ENCODE data around the gene KANSL1. TPM values are rescaled to one million over a fixed set of nuclear protein-coding genes. Genes with fewer than 3 reads are reported as not detected.

KANSL1 gene
- total and polyA plus RNA-seq, 2 of the 4 experiments (the other 2 are of a cell fraction) = 19.1 to 49.6 TPM

GRCh38 chr17:45987706-45988105, 205.5 kb downstream of the KANSL1 start:
- H3K36me3 ChIP-seq (ENCODE audit: control insufficient read depth, insufficient read depth, low read length) = no peaks in the 10 kb centered on the region
- no TSS peak for BruUV-seq (replicated peaks)
- POLR2A ChIA-PET (ENCODE audit: unreplicated experiment) = no interaction called here
- H3K79me1 ChIP-seq (ENCODE audit: low read depth in 1 of 2, low read length in 2 of 2) = no peaks in the 10 kb centered on the region
- H3K4ac ChIP-seq (ENCODE audit: low read depth, low read length) = no peak overlapping the region
- dilution Hi-C loops (cut with HindIII; ENCODE audit: low sequenced_read_pairs, unreplicated experiment) (no loop called here), intact Hi-C loops (cut with micrococcal nuclease) (no loop called here), in situ Hi-C loops (cut with MboI; ENCODE audit: low sequenced_read_pairs) (no loop called here)
- H3K9me3 ChIP-seq (ENCODE audit: control insufficient read depth, insufficient read depth, low read length) = peaks cover 2% of the 10 kb centered on the region; the same call in 1 of the 2 replicates
- TF ChIP-seq MXI1 (IDR thresholded peaks at IDR 0.05; ENCODE audit: borderline replicate concordance, low read depth, low read length) (no peak), FOS (IDR thresholded peaks at IDR 0.05; ENCODE audit: low read depth, low read length) (no peak), ELK1 (IDR thresholded peaks at IDR 0.05; ENCODE audit: borderline replicate concordance, low read depth, low read length) (no peak), NFE2L2 (IDR thresholded peaks at IDR 0.05; ENCODE audit: low read depth, low read length) (no peak), CHD1 (IDR thresholded peaks at IDR 0.05; ENCODE audit: low read depth, low read length) (no peak), RCOR1 (IDR thresholded peaks at IDR 0.05; ENCODE audit: insufficient replicate concordance, low read length) (no peak)
- CTCF ChIA-PET = no interaction called here
- peaks cover 45% of the 10 kb centered on the region for H3K27me3 ChIP-seq (ENCODE audit: control insufficient read depth, insufficient read depth, low read length)
- H2AK5ac ChIP-seq (ENCODE audit: low read depth, low read length) = no peak overlapping the region
- H3K9ac ChIP-seq (ENCODE audit: low read depth, low read length) = no peak overlapping the region
- H2AFZ ChIP-seq (replicated peaks; ENCODE audit: low read length, poor library complexity) = no peak overlapping the region
- no peak overlapping the region for H2BK20ac ChIP-seq (ENCODE audit: low read depth, low read length)
- WGBS, 2 experiments (ENCODE audit: extremely low coverage in 2 of 2, insufficient read length in 1 of 2) = no CpG with 5 or more reads among the region's 5 CpGs
- H3K23ac ChIP-seq (ENCODE audit: low read depth, low read length) = no peak overlapping the region
- no peak overlapping the region for H3K56ac ChIP-seq (ENCODE audit: extremely low read depth, insufficient read depth, low read length)
- H2BK15ac ChIP-seq (ENCODE audit: low read depth, low read length) = no peak overlapping the region
- H2BK5ac ChIP-seq (ENCODE audit: low read depth, low read length, poor library complexity, severe bottlenecking) = no peak overlapping the region
- no peak overlapping the region for H2AK9ac ChIP-seq (replicated peaks; ENCODE audit: low read depth, low read length, poor library complexity)
- H4K8ac ChIP-seq (ENCODE audit: low read depth in 2 of 2, low read length in 2 of 2) = no peak overlapping the region
- no peak overlapping the region for H4K91ac ChIP-seq (ENCODE audit: insufficient read depth, low read depth, low read length)
- no peak overlapping the region for H3K18ac ChIP-seq (ENCODE audit: low read depth, low read length)
- H3K4me2 ChIP-seq (ENCODE audit: low read depth, low read length) = no peak overlapping the region
- H4K5ac ChIP-seq (ENCODE audit: low read depth, low read length) = no peak overlapping the region
- no peaks in the 10 kb centered on the region; the same call in 1 of the 2 replicates for H4K20me1 ChIP-seq (ENCODE audit: insufficient read depth, low read length)
- no peaks in the 10 kb centered on the region for H3K4me1 ChIP-seq (ENCODE audit: control insufficient read depth, insufficient read depth, low read length)
- H3K14ac ChIP-seq (replicated peaks; ENCODE audit: low read depth, low read length) = no peak overlapping the region
- H2BK120ac ChIP-seq (ENCODE audit: low read depth, low read length) = no peak overlapping the region
- H3K4me3 ChIP-seq (ENCODE audit: insufficient read depth, low read depth, low read length) = no peak overlapping the region
- DNase-seq (no peak), ATAC-seq (ENCODE audit: low read depth) (no peak)
- H3K9me1 ChIP-seq (ENCODE audit: insufficient read depth, low read length) = peaks cover 3% of the 10 kb centered on the region; the same call in 1 of the 2 replicates
- H3K27ac ChIP-seq (ENCODE audit: insufficient read depth, low read length) = no peak overlapping the region

Data from IMR-90 (cell line).